Stimulated activated memory B cell treated with anti-CD40 and anti-IgM and Interleukin-4, amounts not matched to agents 10 μg/mL and 1 μg/mL and 100 μg/mL, for 72 hours (primary cell): ENCODE results near the gene CBR3.
"Not testable (repeated sequence)": the region's sequence is repeated elsewhere in the genome, so short reads cannot be mapped to it uniquely, and the experiment has no call there.

Source experiments
- ATAC-seq: fragments of 150-1000 bp; cut with Tn5 transposase; 2 replicates; pipeline ENCODE4 v1.10.0; 2021
- H3K27ac Mint-ChIP-seq: one replicate; pipeline ENCODE4 v1.8.0; 2022; ENCODE audit warnings: mild to moderate bottlenecking, mixed read lengths
- H3K27me3 Mint-ChIP-seq: one replicate; pipeline ENCODE4 v1.8.0; 2022; ENCODE audit warnings: mixed read lengths
- H3K36me3 Mint-ChIP-seq: one replicate; pipeline ENCODE4 v1.8.0; 2022; ENCODE audit warnings: mixed read lengths
- H3K4me1 Mint-ChIP-seq: one replicate; pipeline ENCODE4 v1.8.0; 2022; ENCODE audit warnings: mixed read lengths
- H3K4me3 Mint-ChIP-seq: one replicate; pipeline ENCODE4 v1.8.0; 2022; ENCODE audit warnings: mild to moderate bottlenecking, moderate library complexity, mixed read lengths
- H3K9me3 Mint-ChIP-seq: one replicate; pipeline ENCODE4 v1.8.0; 2022; ENCODE audit warnings: mixed read lengths

The CBR3 gene

GRCh38 chr21:36134803-36135390, at the start of gene CBR3:
TSS of gene CBR3 (plus strand) at chr21:36135079. CDS start at chr21:36135193, 114 bp downstream.
- ATAC-seq, result peak; percentile 60
- peaks cover 6% of the 10 kb centered on the region for H3K36me3 Mint-ChIP-seq
- H3K4me3 Mint-ChIP-seq, result peak within 1 kb of the TSS; percentile 88

GRCh38 chr21:36087362-36088138, 47.3 kb upstream of the CBR3 start:
- H3K9me3 Mint-ChIP-seq, result no peaks in the 10 kb centered on the region
- H3K36me3 Mint-ChIP-seq, result no peaks in the 10 kb centered on the region
- H3K4me1 Mint-ChIP-seq, result no peaks in the 10 kb centered on the region
- no peak overlapping the region for H3K27ac Mint-ChIP-seq
- ATAC-seq, result no peak
- no peaks in the 10 kb centered on the region for H3K27me3 Mint-ChIP-seq
- no peak overlapping the region for H3K4me3 Mint-ChIP-seq

More at GRCh38 chr21:36134803-36135390, at the start of gene CBR3:
- Mint-ChIP-seq H3K4me1 (peaks cover 46% of the 10 kb centered on the region), H3K27ac (peak within 1 kb of the TSS; percentile 85), H3K9me3 (no peaks in the 10 kb centered on the region), H3K27me3 (no peaks in the 10 kb centered on the region)

GRCh38 chr21:36089946-36090345, 44.9 kb upstream of the CBR3 start:
- H3K4me3 Mint-ChIP-seq, result no peak overlapping the region
- H3K9me3 Mint-ChIP-seq, result peaks cover 6% of the 10 kb centered on the region
- peaks cover 10% of the 10 kb centered on the region for H3K27me3 Mint-ChIP-seq
- ATAC-seq, result no peak
- H3K27ac Mint-ChIP-seq, result no peak overlapping the region
- no peaks in the 10 kb centered on the region for H3K4me1 Mint-ChIP-seq
- H3K36me3 Mint-ChIP-seq, result peaks cover 8% of the 10 kb centered on the region

GRCh38 chr21:36092681-36093080, 42.2 kb upstream of the CBR3 start:
- no peak overlapping the region for H3K4me3 Mint-ChIP-seq
- no peak overlapping the region for H3K27ac Mint-ChIP-seq
- peaks cover 10% of the 10 kb centered on the region for H3K27me3 Mint-ChIP-seq
- ATAC-seq, result no peak
- peaks cover 6% of the 10 kb centered on the region for H3K9me3 Mint-ChIP-seq
- H3K36me3 Mint-ChIP-seq, result peaks cover 8% of the 10 kb centered on the region
- peaks cover 6% of the 10 kb centered on the region for H3K4me1 Mint-ChIP-seq

GRCh38 chr21:36093512-36093911, 41.4 kb upstream of the CBR3 start:
- peaks cover 6% of the 10 kb centered on the region for H3K9me3 Mint-ChIP-seq
- peaks cover 8% of the 10 kb centered on the region for H3K36me3 Mint-ChIP-seq
- ATAC-seq, result no peak
- no peak overlapping the region for H3K4me3 Mint-ChIP-seq
- H3K27ac Mint-ChIP-seq, result no peak overlapping the region
- peaks cover 10% of the 10 kb centered on the region for H3K27me3 Mint-ChIP-seq
- peaks cover 11% of the 10 kb centered on the region for H3K4me1 Mint-ChIP-seq

GRCh38 chr21:36096398-36097290, 38.2 kb upstream of the CBR3 start:
- Mint-ChIP-seq H3K4me1 (peaks cover 11% of the 10 kb centered on the region), H3K27ac (no peak overlapping the region), H3K9me3 (peaks cover 6% of the 10 kb centered on the region), H3K36me3 (peaks cover 8% of the 10 kb centered on the region), H3K27me3 (peaks cover 10% of the 10 kb centered on the region), H3K4me3 (no peak overlapping the region)
- ATAC-seq, result no peak

- Mint-ChIP-seq H3K4me3 (no peak overlapping the region), H3K9me3 (peaks cover 6% of the 10 kb centered on the region), H3K27me3 (peaks cover 10% of the 10 kb centered on the region), H3K36me3 (peaks cover 8% of the 10 kb centered on the region), H3K27ac (peak overlapping the region; percentile 31), H3K4me1 (peaks cover 11% of the 10 kb centered on the region)
- peak; percentile 81 for ATAC-seq
Measured at GRCh38 chr21:36097427-36098181, 37.3 kb upstream of the CBR3 start.

- Mint-ChIP-seq H3K36me3 (peaks cover 8% of the 10 kb centered on the region), H3K4me1 (peaks cover 11% of the 10 kb centered on the region), H3K27me3 (peaks cover 8% of the 10 kb centered on the region), H3K27ac (peak overlapping the region; percentile 31), H3K4me3 (no peak overlapping the region), H3K9me3 (peaks cover 6% of the 10 kb centered on the region)
- no peak for ATAC-seq
Measured at GRCh38 chr21:36098182-36098532, 36.7 kb upstream of the CBR3 start.

- no peak overlapping the region for H3K27ac Mint-ChIP-seq
Measured at GRCh38 chr21:36099000-36099399, 35.9 kb upstream of the CBR3 start.

GRCh38 chr21:36099695-36100211, 35.1 kb upstream of the CBR3 start:
- not testable (repeated sequence) for ATAC-seq, H3K4me3 Mint-ChIP-seq, H3K9me3 Mint-ChIP-seq, H3K27ac Mint-ChIP-seq, H3K36me3 Mint-ChIP-seq, H3K27me3 Mint-ChIP-seq
- H3K4me1 Mint-ChIP-seq, result peaks cover 18% of the 10 kb centered on the region

More at GRCh38 chr21:36099000-36099399, 35.9 kb upstream of the CBR3 start:
- H3K9me3 Mint-ChIP-seq, result no peaks in the 10 kb centered on the region
- peaks cover 11% of the 10 kb centered on the region for H3K4me1 Mint-ChIP-seq
- ATAC-seq, result no peak
- no peaks in the 10 kb centered on the region for H3K36me3 Mint-ChIP-seq
- H3K27me3 Mint-ChIP-seq, result no peaks in the 10 kb centered on the region
- H3K4me3 Mint-ChIP-seq, result no peak overlapping the region

GRCh38 chr21:36100971-36101641, 33.8 kb upstream of the CBR3 start:
- ATAC-seq, result no peak
- H3K4me1 Mint-ChIP-seq, result peaks cover 21% of the 10 kb centered on the region
- no peak overlapping the region for H3K4me3 Mint-ChIP-seq
- peaks cover 20% of the 10 kb centered on the region for H3K27me3 Mint-ChIP-seq
- H3K9me3 Mint-ChIP-seq, result no peaks in the 10 kb centered on the region
- H3K27ac Mint-ChIP-seq, result no peak overlapping the region
- no peaks in the 10 kb centered on the region for H3K36me3 Mint-ChIP-seq

GRCh38 chr21:36103434-36103833, 31.4 kb upstream of the CBR3 start:
- Mint-ChIP-seq H3K27me3 (peaks cover 29% of the 10 kb centered on the region), H3K4me1 (peaks cover 10% of the 10 kb centered on the region), H3K4me3 (no peak overlapping the region), H3K27ac (no peak overlapping the region), H3K9me3 (no peaks in the 10 kb centered on the region), H3K36me3 (no peaks in the 10 kb centered on the region)
- ATAC-seq, result no peak

- Mint-ChIP-seq H3K27ac (no peak overlapping the region), H3K4me3 (peak overlapping the region; percentile 36), H3K27me3 (peaks cover 29% of the 10 kb centered on the region), H3K36me3 (no peaks in the 10 kb centered on the region), H3K9me3 (no peaks in the 10 kb centered on the region), H3K4me1 (peaks cover 10% of the 10 kb centered on the region)
- ATAC-seq, result peak; percentile 59
Measured at GRCh38 chr21:36104317-36105300, 30.3 kb upstream of the CBR3 start.
